Activated CD8-positive, alpha-beta memory T cell treated with anti-CD3 and anti-CD28 coated beads for 24 hours (primary cell): ENCODE data around the gene ZNF76.

ENCODE experiments used
- DNase-seq: peaks from one replicate; pipeline ENCODE4 v3.0.0-alpha.2; 2020

Gene ZNF76

DNA sequence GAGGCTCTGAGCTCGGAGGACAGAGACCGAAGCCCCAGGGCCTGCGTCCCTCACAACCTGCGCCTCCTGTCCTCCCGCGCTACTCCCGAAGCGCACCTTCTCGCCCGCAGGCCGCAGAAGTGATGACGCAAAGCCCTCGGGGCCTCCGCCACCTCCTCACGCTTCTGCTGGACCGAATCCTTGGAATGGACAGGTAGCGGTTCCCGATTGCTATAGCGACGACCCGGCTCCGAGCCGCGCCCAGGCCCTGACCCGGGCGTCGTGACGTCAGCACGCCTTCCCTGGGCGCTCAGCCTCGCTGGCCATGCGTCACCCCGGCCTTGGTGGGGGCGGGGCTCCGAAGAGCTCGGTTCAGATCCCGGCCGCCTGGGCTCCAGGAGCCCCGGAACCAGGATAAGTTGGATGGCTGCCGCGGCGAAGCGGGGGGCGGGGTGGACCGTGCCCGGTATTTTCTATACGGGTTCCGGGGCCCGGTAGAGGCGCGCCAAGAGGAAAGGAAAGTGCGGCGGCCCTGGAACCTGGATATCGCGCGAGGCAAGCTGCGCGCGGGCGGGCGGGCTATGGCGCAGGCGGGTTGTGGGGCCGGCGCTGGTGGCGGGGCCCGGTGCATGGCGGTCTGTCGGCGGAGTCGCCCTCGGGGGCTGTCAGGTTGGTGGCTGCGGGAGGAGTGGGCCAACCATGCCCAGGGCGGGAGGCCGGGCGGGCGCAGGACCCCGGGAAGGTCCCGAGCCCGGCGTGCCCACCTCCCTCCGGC is at the start of gene ZNF76:
Gene ZNF76 (plus strand): TSS at position 542 of the 754 bp plus-strand sequence. CDS start 21,417 bp downstream, outside the sequence.
- DNase-seq, result peak; percentile 95

- DNase-seq, result no peak
Observed at GRCh38 chr6:35213298-35213791, 46.2 kb upstream of the ZNF76 start.

DNA sequence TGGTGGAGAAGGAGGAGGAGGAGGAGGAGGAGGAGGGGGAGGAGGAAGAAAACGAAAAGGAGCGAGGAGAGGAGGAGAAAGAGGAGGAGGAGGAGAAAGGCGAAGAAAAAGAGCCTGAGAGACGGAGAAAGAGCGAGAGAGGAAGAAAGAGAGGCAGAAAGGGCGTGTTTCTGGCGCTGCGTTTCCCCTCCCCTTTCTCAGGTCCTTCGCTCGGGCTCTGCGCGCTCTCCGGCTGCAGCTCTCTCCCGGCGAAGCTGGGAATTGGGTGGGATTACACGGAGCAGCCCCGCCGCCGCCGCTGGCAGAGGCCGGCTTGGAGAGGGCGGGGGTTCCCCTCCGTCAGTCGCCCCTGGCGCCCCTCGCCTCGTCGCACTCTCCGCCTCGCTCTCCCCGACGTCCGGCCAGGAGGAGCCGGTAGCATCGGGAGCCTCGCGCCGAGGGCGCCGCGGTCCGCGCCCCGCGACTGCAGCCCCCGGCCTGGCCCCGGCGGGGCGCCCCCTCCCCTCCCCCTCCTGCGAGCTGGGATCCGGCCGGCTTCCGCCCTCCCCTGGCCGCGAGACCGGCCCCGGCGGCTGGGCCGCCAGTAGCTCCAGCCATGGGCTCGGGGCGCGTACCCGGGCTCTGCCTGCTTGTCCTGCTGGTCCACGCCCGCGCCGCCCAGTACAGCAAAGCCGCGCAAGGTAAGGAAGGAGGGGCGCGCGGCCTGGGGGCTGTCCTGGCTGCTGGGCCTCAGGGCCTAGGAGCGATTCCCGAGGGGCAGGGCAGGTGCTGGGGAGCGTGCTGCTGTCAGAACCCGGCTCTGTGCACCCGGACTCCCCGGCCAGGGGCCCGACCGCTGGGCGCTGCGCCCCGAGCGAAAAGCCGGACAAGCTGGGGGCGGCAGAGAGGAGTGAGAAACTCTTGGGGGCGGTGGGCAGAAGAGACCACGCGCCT is 45.4 kb upstream of the ZNF76 start, which contains the start of gene SCUBE3:
Gene SCUBE3 (plus strand): TSS at position 133 of the 933 bp plus-strand sequence. CDS start 463 bp downstream, at position 596.
- DNase-seq, result peak; percentile 61

- no peak for DNase-seq
Observed at GRCh38 chr6:35214869-35215664, 44.5 kb upstream of the ZNF76 start.

DNA sequence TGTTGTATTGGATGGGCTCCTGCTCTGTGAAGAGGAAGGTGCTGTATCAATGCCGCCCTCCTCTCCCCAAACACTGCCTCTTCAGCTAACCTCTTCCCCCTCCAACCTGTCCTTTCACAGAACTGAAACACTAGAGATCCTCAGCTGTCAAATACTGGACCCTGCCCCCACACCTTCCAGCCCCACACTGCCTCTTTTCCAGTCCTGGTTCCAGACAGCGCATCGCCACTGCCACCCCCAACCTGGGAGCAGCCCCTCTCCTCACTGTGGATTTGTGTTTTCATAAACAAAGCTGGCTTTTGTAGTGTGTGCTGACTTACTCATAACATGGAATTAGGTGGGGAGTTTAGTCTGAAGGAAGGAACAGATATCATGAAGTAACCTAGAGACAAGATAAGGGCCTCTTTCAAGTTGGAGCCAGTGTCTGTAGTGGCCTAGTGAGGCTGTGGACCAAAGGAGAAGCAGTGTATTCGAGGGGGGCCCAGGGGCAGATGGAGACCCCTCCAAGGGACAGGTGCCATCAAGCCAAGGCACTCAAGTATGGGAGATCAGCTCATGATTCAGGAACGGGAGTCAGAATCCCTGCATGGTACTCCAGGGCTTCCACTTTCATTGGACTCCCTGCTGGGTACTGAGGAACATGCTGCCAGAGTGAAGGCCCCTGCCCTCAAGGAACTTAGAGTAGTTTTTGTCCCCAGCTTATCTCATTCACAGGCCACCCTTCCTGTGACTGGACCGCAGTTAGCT is 43.7 kb upstream of the ZNF76 start:
- no peak for DNase-seq

- DNase-seq, result no peak
Observed at GRCh38 chr6:35216412-35216732, 43.2 kb upstream of the ZNF76 start.

DNA sequence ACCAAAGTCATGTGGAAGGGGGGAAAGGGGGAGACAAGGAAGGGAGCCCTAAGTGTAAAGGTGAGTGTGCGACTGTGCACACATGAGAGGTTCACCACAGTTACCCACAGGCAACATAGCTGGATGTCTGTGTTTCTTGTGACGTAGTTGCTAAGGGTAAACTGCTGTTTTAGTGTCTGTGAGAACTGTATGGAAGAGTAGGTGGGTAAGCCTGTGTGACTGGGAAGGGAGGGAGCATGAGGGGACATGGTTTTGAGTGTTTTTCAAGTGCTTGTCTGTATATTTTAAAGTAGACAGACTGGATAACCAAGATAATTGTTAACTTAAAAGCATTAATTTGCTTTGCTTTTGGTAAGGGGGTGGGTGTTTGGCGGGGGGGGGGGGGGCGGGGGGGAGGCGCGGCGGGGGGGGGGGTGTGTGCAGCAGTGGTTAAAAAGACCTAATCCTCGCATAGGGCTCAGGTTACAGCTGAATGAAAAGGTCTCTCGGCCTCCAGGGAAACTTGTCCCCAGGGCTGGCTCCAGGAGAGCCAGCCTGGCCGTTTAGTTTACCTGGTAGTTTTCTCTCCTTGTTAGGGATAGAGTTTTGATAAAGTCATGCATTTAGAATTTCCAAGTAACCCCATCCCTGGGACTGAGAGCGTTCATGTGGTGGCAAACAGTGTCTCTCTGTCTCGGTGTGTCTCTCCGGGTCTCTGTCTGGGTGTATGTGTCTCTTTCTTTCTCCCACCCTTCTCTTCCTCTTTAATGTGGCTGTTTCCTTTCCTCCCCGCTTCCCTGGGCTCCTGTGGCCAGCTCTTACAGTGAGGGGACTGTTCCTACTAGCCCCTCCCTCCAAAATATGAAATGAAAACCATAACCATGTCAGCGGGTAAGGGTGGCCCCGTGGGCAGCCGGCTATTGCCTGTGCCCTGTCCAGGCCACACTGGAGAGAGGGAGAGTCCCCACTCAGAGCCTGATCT is 42.4 kb upstream of the ZNF76 start:
- no peak for DNase-seq

GRCh38 chr6:35218021-35218420 is 41.5 kb upstream of the ZNF76 start:
- DNase-seq, result no peak

- no peak for DNase-seq
Observed at GRCh38 chr6:35218456-35218855, 41.1 kb upstream of the ZNF76 start.

- DNase-seq, result no peak
Observed at GRCh38 chr6:35219683-35220326, 39.7 kb upstream of the ZNF76 start.

DNA sequence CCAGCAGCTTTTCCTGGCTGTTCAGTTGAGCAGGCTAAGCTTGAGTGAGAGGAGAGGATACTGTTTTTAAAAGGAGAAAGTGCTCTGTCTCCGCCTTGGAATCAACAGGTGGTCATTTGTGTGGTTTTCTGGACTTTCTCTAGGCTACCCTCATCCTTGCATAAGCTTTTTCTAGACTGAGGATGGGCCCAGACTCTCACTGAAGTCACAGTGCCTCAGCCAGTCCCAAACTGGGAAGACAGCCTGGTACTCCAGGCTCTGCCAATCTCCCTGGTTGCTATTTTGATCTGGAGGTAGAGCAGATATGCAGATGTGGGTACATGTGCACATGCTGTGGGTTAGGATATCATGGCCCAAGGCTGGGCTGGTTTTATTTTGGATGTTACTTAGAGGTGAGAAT is 38.8 kb upstream of the ZNF76 start:
- no peak for DNase-seq

DNA sequence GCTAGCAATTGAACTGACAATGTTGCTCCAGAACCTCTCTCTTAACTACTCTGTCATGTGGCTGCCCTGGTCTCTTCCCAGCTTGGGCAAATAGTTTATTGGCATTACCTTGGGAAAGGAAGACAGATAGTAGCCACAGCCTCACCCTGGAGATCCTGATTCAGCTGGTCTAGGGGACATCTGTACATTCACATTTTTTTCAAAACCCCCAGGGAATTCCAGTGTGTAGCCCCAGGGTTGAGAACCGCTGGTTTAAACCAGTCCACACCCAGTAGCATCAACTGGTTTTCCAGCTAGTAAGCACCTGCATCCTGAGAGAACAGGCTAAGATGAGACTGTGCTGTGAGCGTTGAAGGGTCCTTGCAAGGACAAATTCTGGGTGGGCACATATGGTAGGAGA is 36.1 kb upstream of the ZNF76 start:
- no peak for DNase-seq

DNA sequence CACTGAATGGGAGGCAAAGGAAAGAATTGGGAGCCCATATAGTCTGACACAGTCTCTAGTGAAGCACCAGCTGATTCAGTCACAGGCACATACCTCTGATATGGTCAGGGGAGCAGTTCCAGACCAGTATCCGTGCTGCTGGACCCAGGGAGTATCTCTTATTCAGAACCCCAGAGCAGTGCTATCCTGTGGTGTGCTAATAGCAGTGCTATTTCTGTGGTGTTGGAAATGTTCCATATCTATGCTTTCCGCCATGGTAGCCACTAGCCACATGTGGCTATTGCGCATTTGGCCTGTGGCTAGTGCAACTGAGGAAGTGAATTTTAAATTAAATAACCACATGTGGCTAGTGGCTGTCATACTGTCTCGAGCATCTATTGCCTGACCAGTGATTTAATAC is 34.8 kb upstream of the ZNF76 start:
- DNase-seq, result no peak

- no peak for DNase-seq
Observed at GRCh38 chr6:35228481-35228880, 31.1 kb upstream of the ZNF76 start.

- DNase-seq, result no peak
Observed at GRCh38 chr6:35229304-35229703, 30.2 kb upstream of the ZNF76 start.

GRCh38 chr6:35230498-35230897 is 29.0 kb upstream of the ZNF76 start:
- DNase-seq, result no peak

GRCh38 chr6:35230950-35231349 is 28.6 kb upstream of the ZNF76 start:
- DNase-seq, result no peak

DNA sequence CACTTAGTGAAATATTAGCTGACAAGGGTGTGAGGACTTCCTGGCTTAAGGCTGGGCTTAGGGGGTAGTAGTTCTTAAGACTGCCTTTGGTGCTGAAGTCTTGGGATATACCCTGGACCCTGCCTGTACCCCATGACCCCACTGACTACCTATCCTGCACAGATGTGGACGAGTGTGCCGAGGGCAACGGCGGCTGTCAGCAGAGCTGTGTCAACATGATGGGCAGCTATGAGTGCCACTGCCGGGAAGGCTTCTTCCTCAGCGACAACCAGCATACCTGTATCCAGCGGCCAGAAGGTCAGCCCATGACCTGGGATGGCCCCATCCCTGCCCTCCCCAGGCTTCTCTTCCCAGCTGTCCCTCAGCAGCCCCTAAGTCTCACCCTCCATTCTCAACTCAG is 28.0 kb upstream of the ZNF76 start:
- DNase-seq, result no peak

DNA sequence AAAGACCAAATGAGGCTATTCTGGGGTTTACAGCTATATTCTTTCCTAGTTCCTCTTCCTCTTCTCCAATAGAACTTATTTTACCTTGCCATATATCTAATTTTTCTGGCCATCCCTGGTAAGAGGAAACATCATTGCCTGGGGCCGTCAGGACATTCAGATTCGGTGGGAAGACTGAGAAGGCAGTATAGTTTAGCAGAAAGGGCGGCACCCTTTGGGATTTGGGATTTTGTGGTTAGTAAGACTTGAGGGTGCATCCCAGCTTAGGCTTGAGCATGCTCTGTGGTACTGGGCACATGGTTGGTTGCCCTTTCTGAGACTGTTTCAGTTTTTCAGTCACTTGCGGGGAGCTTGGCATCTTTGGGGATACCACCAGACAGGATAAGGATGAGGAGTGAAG is 24.6 kb upstream of the ZNF76 start:
- DNase-seq, result no peak

- DNase-seq, result no peak
Observed at GRCh38 chr6:35236223-35236622, 23.3 kb upstream of the ZNF76 start.

DNA sequence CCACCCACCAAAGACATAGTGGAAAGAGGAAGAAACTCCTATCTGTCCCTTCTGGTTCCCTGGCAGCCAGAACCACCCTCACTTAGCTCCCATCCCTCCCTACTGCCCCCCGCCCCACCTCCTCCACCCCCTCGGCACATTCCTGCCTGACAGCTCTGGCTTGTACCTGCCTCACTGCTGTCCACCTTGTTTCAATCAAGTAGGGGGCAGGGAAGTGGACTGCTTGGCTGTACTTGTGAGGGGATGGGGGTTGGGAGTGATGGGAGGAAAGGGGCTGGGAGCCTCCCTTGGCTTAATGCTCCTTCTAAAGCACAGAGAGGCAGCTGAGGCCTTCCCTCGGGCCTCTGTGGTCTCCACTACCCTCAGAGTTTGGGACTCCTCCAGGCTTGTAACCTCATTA is 22.1 kb upstream of the ZNF76 start:
- no peak for DNase-seq
